GM18507 (cell line): ENCODE measurements around the gene IDH3G.
"Not testable (repeated sequence)": the region's sequence is repeated elsewhere in the genome, so short reads cannot be mapped to it uniquely, and the experiment has no call there.

Experiments
- DNase-seq: peaks from one replicate; pipeline ENCODE4 v3.0.0; 2011; ENCODE audit warnings: low read depth; ENCODE audit not compliant: insufficient read length; ENCODE audit errors: extremely low spot score
- FAIRE-seq: peaks from 2 replicates; lab custom pipeline; 2011; peaks lifted over from hg19 to GRCh38; lab: Jason Lieb, UNC

Gene IDH3G

GRCh38 chrX:153765138-153766079 is 28.8 kb downstream of the IDH3G start:
- FAIRE-seq (no peak), DNase-seq (no peak)

DNA sequence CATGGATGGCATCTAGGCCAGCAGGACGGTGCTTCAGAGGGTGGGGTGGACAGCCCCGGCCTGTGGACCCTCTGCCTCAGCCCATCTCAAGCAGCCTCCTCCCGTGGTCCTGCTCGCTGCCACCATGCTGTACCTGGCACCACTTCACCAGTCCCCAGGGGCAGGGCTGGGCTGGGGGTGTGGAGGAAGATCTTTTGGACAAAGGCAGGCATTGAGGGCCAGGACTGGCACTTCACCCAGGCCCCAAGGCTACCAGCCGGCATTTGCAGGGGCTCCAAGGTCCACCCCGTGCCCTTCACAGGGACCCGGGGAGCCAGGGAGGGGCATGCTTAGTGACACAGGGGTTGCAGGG is 29.4 kb downstream of the IDH3G start:
- FAIRE-seq (no peak), DNase-seq (no peak)

DNA sequence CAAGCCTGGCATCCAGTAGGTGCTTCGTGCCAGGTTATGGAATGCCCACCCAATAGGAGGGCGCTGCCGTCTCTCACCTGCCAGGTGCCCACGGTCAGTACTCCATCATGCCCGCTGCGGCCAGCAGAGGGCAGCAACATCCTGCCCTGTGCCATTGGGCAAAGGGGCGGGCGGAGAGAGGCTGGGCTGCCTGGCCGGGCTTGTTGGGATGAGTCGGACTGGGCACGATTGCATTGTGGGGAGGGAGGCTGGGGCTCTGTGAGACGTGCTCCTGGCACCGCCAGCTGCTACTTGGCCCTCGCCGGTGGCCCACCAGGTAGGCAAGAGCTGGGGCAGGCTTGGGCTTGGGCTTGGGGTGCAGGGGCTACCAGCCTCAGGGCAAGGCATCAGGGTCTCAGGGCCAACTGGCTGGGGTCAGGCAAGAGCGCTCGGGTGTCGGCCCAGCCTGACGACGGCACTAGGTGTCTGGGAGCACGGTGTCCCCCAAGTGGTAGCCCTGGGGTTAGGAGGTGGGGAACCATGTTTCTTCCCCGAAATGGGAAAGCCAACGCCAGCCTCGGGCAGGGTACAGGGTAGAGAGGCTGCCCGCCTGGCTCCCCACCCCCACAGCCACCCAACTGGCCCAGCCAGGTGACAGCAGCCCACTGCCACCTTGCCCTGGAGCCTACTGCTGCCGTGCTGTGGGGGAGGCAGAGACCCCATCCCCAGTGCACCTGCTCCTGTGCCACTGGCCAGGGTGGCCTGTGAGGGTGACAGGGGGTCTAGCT is 30.0 kb downstream of the IDH3G start, which contains the start of gene PLXNB3:
PLXNB3 (plus strand) TSS at position 261 of the 767 bp plus-strand sequence. CDS start 1,287 bp downstream, outside the sequence.
- DNase-seq (peak; percentile 39), FAIRE-seq (peak; percentile 77)

DNA sequence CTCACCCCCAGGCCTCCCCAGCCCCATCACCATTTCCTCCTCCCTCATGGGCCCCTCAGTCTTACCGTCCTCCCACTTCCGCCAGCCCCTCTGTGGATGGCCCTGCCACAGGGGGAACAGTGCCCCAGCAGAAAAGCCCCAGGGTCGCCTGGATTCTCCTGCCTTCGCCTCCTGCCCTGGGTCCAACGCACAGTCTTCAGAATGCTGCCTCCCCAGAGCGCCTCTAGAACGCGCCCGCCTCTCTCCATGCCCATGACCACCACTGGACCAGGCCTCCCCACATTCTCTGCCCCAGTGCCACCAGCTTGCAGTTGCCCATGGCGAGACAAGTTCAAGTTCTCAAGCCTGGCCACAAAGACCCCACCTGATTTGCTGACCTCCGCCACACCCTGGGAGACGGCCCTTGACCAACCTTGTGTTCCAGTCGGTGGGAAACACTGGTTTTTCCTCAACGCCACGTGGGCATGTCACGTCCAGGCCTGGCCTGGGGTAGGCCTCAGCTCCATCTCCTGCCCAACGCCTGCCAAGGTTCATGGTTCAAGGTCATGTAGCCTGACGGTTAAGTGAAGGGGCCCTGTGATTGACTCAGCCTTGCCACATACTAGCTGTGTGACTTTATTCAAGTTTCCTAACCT is 30.8 kb downstream of the IDH3G start:
- no peak for FAIRE-seq
- no peak for DNase-seq

DNA sequence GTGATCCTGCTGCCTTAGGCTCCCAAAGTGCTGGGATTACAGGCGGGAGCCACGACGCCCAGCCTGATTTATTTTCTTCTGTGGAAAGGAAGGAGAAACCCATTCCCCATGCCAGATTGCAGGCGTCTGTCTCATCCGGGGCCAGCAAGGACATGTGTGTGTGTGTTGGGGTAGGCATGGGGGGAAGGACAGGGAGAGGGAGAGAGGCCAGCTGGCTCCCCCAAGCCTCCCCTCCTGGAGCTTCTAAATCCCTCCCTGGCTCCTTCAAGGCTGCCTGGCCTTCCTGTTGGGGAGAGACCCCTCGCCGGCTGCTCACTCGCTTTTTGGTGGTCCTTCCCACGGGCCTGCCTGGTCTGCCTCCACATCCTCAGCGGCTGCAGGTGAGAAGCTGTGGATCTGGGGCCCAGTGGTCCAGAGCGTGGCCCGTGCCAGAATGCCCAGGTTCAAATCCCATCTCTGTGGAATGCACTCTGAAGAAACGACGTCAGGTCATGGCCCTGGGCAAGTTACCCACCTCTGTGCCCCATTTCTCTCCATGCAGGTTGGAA is 31.5 kb downstream of the IDH3G start:
- FAIRE-seq (no peak), DNase-seq (no peak)

DNA sequence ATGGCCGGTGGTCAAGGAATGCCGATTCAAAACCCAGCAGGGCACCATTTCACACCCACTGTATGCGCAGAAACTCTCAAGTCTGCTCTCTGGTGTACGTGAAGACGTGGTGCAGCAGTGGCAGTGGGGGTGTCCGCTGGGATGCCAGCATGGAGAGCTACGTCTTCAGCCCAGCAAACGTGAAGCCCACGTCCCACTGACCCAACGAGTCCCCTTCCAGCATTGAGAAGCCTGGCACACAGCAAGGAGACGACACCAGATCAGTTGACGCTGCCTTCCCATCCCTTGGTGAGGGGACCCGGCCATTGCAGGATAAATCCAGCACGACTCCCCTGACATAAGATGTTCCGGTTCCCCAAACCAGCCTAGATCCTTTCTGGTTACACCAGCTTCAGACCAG is 32.3 kb downstream of the IDH3G start:
- no peak for DNase-seq
- FAIRE-seq: no peak

DNA sequence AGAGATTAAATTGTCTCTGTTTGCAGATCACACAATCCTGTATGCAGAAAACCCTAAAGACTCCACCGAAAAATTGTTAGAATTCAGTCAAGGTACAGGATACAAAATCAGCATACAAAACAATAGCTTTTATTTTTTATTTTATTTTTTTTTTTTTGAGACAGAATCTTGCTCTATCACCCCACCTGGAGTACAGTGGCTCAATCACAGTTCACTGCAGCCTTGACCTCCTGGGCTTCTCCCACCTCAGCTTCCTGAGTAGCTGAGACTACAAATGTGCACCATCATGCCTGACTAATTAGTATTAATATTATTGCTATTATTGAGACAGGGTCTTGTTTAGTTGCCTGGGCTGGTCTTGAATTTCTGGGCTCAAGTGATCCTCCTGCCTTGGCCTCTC is 39.0 kb downstream of the IDH3G start:
- FAIRE-seq (no peak), DNase-seq (no peak)

GRCh38 chrX:153750127-153750774 is 43.9 kb downstream of the IDH3G start:
- FAIRE-seq (no peak), DNase-seq (no peak)

- not testable (repeated sequence) for FAIRE-seq, DNase-seq
These were observed 45.2 kb downstream of the IDH3G start for GRCh38 chrX:153749017-153749416.

- FAIRE-seq, DNase-seq: not testable (repeated sequence)
These were observed 47.2 kb downstream of the IDH3G start for GRCh38 chrX:153746991-153747390.

DNA sequence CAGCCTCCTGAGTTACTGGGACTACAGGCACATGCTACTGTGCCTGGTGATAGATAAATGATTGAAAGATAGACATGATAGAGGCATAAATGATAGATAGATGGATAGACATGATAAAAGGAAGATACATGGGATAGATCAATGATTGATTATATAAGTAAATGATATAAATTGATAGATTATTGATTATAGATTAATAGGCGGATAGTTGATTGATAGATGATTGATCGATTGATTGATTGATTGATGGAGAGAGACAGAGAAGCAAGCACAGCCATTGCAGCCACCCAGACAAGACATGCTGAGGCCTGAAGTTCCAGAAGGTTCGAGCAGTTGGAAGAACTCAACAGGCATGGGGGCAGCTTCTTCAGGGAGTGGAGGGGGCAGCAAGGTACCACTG is 47.8 kb downstream of the IDH3G start:
- DNase-seq (no peak), FAIRE-seq (no peak)

DNA sequence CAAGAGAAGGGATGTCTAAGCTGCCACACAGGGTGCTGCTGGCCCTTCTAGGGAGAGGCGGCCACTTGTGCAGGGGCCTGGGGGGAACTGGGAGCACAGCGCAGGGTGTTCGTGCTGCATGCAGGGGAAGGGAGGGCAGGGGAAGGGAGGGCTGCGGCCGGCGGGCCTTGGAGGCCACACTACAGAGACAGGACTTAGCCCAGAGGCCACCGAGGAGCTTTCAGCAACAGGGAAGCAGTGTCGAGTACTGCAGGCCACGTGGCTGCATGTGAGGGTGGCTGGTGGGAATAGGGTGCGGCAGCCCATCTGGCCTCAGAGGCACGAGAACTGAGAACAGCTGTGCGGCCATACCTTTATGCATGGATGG is 49.1 kb downstream of the IDH3G start:
- FAIRE-seq, DNase-seq: not testable (repeated sequence)

DNA sequence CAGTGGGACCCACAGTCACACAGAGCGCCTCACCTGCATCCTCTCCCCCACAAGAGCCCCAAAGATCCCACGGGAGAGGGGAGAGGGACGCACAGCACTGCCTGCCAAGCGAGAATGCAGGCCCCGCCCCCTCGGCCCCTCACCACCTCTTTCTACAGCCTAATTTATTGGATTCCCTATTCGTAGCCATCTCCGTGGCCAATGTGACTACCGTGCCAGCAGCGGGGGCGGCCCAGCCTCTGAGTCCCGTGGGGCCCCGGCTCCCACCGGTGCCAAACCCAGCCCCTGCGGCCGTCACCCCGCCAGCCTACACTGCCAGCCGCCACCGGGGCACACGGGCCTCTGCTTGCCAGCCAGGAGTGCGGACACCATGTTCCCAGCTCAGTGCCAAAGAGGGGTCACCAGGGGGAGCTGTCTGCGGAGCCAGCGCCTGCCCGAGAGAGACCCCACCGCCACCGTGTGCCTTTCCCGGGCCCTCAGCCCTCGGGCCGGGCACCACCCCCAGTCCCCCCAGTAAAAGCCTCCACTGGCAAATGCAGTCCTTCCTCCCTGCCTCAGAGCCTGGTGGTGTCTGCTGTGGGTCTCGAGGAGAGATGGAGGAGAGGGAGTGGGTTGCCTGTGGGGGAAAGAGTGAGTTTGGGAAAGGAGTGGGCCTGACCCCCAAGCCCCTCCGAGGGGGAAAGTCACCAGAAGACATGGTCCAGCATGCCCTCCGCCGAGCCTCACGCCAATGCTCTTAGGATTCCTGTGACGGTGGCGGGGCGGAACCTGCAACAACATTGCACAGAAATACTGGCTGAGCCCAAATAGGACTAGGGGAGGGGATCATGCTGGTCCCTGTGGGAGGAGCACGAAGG is 49.7 kb downstream of the IDH3G start:
- DNase-seq (no peak), FAIRE-seq (no peak)

DNA sequence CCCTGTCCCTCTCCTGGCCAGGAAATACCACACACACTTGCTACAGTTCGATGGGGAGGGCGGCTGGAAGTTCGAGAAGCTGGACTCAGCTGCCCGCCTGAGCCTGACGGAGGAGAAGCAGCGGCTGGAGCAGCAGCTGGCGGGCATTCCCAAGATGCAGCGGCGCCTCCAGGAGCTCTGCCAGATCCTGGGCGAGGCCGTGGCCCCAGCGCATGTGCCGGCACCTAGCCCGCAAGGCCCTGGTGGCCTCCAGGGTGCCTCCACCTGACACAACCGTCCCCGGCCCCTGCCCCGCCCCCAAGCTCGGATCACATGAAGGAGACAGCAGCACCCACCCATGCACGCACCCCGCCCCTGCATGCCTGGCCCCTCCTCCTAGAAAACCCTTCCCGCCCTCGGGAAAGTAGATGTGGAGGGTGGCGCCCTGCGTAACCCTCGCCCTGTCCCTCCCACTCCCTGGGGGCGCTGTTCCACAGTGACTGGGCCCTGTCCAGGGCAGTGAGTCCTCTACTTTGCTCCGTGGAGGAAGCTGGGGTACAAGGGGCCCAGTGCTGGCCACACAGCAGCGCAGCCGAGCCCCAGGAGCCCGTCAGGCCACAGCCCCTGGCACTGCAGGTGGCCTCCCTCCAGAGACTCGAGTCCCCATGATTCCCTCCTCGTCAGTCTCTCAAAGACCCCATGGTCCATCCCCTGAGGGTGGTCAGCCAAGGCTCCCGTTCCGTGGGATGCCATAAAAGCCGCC is 50.5 kb downstream of the IDH3G start:
- FAIRE-seq, DNase-seq: not testable (repeated sequence)

DNA sequence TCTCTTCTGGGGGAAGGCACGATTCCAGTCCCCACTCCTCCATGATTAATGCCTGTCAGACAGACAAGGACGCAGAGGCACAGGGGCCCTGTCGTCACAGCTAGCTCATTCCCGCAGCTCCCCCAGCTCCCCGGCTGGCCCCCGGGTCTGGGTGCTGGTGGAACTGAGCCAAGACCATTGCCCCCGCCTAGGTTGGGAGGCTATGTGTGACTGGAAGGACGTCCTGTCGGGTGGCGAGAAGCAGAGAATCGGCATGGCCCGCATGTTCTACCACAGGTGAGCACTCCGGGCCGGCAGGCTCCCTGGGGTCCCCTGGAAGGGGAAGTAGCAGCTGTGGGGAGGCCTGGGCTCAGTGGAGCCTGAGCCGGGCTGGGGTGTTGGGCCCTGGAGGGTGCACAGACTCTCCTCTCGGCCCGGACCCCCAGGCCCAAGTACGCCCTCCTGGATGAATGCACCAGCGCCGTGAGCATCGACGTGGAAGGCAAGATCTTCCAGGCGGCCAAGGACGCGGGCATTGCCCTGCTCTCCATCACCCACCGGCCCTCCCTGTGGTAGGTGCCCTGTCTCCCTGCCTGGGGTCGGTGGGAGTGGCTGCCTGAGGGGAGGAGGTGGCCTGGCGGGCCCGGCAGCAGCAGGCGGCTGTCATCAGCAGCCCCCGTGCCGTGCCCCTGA is 51.2 kb downstream of the IDH3G start:
- not testable (repeated sequence) for DNase-seq, FAIRE-seq

DNA sequence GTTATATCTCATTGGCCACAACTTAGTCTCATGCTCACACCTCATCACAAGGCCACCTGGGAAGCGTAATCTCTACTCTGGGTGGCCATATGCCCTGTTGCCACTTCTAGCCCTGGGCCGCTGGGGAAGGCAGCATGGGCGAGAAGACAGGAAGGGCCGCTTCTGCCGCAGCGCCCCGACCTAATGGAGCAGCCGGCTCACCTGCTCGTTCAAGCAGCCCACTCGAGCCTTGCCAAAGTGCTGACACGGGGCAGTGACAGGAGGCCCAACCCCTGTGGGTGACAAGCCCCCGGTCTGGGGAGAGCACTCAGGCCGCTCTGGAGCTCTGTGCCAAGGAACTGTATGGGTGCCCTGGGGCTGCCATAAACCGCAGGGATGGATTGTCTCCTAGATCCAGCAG is 52.1 kb downstream of the IDH3G start:
- not testable (repeated sequence) for FAIRE-seq

DNA sequence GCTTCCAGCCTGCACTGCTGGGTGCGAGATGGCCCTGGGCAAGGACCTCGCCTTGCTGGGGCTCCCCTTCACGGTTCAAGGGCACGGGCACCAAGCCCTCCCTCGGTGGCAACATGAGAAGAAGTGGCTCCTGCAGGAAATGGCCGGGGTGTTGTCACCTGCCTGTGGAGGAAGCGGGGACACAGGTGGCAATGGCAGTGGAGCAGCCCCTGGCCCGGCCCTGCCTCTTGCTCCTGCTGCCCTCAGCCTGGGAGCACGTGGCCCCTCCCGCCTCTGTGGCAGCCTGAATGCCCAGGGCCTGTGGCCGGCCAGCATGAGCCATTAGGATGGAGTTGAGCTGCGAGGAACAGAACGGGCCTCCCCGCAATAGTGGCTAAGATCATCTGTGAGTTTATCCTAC is 52.7 kb downstream of the IDH3G start:
- DNase-seq: no peak
- no peak for FAIRE-seq

More for the DNA sequence above, 52.1 kb downstream of the IDH3G start:
- not testable (repeated sequence) for DNase-seq
